Vagina (tissue), 2 donors: ENCODE measurements around the gene CLDN19.

ENCODE experiments used
- CTCF ChIP-seq, 3 experiments: fragments of 450-650 bp in 2 of 3; fragments of 200-600 bp in 1 of 3; sonication (generic) in 1 of 3; IDR thresholded peaks; one replicate each; pipeline ENCODE4 v1.5.1; 2017 to 2019; ENCODE audit warnings: antibody characterized with exemption in 3 of 3, mild to moderate bottlenecking in 2 of 3, moderate library complexity in 2 of 3
- POLR2A ChIP-seq, 2 donors: fragments of 450-650 bp; IDR thresholded peaks; one replicate each; pipeline ENCODE4 v1.6.1; 2017; ENCODE audit warnings: antibody characterized with exemption in 2 of 2, mild to moderate bottlenecking in 2 of 2, moderate library complexity in 2 of 2
- POLR2AphosphoS5 ChIP-seq, 2 donors: sonication (generic); formaldehyde crosslinking; IDR thresholded peaks; one replicate each; pipeline ENCODE4 v1.9.0; 2017; ENCODE audit warnings: antibody characterized with exemption in 2 of 2, mild to moderate bottlenecking in 2 of 2, low read depth in 1 of 2; ENCODE audit not compliant: insufficient read depth in 1 of 2

GRCh38 chr1:42738678-42739226 is 1.3 kb downstream of the CLDN19 start:
- no peak for TF ChIP-seq POLR2A (IDR thresholded peaks at IDR 0.05)
- no peak for TF ChIP-seq POLR2AphosphoS5 (IDR thresholded peaks at IDR 0.05; ENCODE audit: insufficient read depth in 1 of 2, low read depth in 1 of 2)
- no peak for TF ChIP-seq CTCF (IDR thresholded peaks at IDR 0.05)
